Measurements from ENCODE around the gene MTX2.

The MTX2 gene

GRCh38 chr2:176339208-176339607, 70.0 kb downstream of the MTX2 start:
- Histone ChIP-seq H3K27ac (ENCODE audit: low read depth, low read length) (no peak overlapping the region), H3K9me3 (ENCODE audit: insufficient read depth, low read length) (no peaks in the 10 kb centered on the region), H3K36me3 (ENCODE audit: low read length) (peaks cover 4% of the 10 kb centered on the region; the same call in 1 of the 2 replicates), H3K27me3 (ENCODE audit: low read length) (no peaks in the 10 kb centered on the region), H3K4me2 (ENCODE audit: low read depth, low read length, poor library complexity, severe bottlenecking) (no peak overlapping the region), H4K20me1 (ENCODE audit: low read depth, low read length) (no peaks in the 10 kb centered on the region), H3F3A (ENCODE audit: insufficient read depth) (no peaks in the 10 kb centered on the region), H2AFZ (ENCODE audit: low read depth, low read length, severe bottlenecking) (no peak overlapping the region), H3K4me3 (ENCODE audit: insufficient read depth, low read length, poor library complexity, severe bottlenecking) (no peak overlapping the region), H3K9me2 (replicated peaks; ENCODE audit: insufficient read depth, low read length) (no peaks in the 10 kb centered on the region), H3K79me2 (ENCODE audit: insufficient read depth, low read length) (no peaks in the 10 kb centered on the region), H3K9ac (ENCODE audit: low read length) (no peak overlapping the region)
- TF ChIP-seq CTCF (IDR thresholded peaks at IDR 0.05; ENCODE audit: insufficient read depth, low read length, poor library complexity, severe bottlenecking) (no peak), EZH2phosphoT487 (conservative IDR thresholded peaks at IDR 0.05; ENCODE audit: low read length) (no peak)

DNA sequence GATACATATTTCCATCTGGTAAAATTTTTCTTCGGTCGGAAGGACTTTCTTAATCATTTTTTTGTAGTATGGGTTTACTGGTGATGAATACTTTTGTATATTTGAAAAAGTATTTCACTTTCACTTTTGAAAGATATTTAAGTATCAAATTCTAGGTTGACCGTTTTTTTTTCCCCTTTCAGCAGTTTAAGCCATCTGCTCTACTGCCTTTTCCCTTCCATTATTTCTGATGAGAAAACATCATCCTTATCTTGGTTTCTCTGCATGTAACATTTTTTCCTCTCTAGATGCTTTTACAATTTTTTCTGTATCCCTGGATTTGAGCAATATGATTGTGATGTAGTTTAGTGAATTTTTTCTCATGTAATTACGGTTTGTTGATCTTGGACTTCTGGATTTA, 87.0 kb downstream of the MTX2 start:
- no peaks in the 10 kb centered on the region for H3F3A ChIP-seq (ENCODE audit: insufficient read depth)
- no peak overlapping the region for H3K9ac ChIP-seq (ENCODE audit: low read length)
- no peak overlapping the region for H3K4me3 ChIP-seq (ENCODE audit: insufficient read depth, low read length, poor library complexity, severe bottlenecking)
- no peak overlapping the region for H3K27ac ChIP-seq (ENCODE audit: low read depth, low read length)
- H3K9me2 ChIP-seq (replicated peaks; ENCODE audit: insufficient read depth, low read length), result no peaks in the 10 kb centered on the region
- no peak for TF ChIP-seq EZH2phosphoT487 (conservative IDR thresholded peaks at IDR 0.05; ENCODE audit: low read length)
- no peak for TF ChIP-seq CTCF (IDR thresholded peaks at IDR 0.05; ENCODE audit: insufficient read depth, low read length, poor library complexity, severe bottlenecking)
- H3K27me3 ChIP-seq (ENCODE audit: low read length), result no peaks in the 10 kb centered on the region
- no peaks in the 10 kb centered on the region for H4K20me1 ChIP-seq (ENCODE audit: low read depth, low read length)
- no peak overlapping the region for H2AFZ ChIP-seq (ENCODE audit: low read depth, low read length, severe bottlenecking)
- no peak overlapping the region for H3K4me2 ChIP-seq (ENCODE audit: low read depth, low read length, poor library complexity, severe bottlenecking)
- H3K9me3 ChIP-seq (ENCODE audit: insufficient read depth, low read length), result no peaks in the 10 kb centered on the region
- H3K79me2 ChIP-seq (ENCODE audit: insufficient read depth, low read length), result no peaks in the 10 kb centered on the region
- no peaks in the 10 kb centered on the region for H3K36me3 ChIP-seq (ENCODE audit: low read length)

GRCh38 chr2:176364273-176364977, 95.2 kb downstream of the MTX2 start:
- H3K9me3 ChIP-seq (ENCODE audit: insufficient read depth, low read length), result no peaks in the 10 kb centered on the region
- no peaks in the 10 kb centered on the region for H3K79me2 ChIP-seq (ENCODE audit: insufficient read depth, low read length)
- no peak overlapping the region for H3K9ac ChIP-seq (ENCODE audit: low read length)
- no peak overlapping the region for H3K4me2 ChIP-seq (ENCODE audit: low read depth, low read length, poor library complexity, severe bottlenecking)
- no peak for TF ChIP-seq EZH2phosphoT487 (conservative IDR thresholded peaks at IDR 0.05; ENCODE audit: low read length)
- no peak for TF ChIP-seq CTCF (IDR thresholded peaks at IDR 0.05; ENCODE audit: insufficient read depth, low read length, poor library complexity, severe bottlenecking)
- no peaks in the 10 kb centered on the region for H4K20me1 ChIP-seq (ENCODE audit: low read depth, low read length)
- H3K27ac ChIP-seq (ENCODE audit: low read depth, low read length), result no peak overlapping the region
- H3K27me3 ChIP-seq (ENCODE audit: low read length), result no peaks in the 10 kb centered on the region
- no peak overlapping the region for H2AFZ ChIP-seq (ENCODE audit: low read depth, low read length, severe bottlenecking)
- H3K4me3 ChIP-seq (ENCODE audit: insufficient read depth, low read length, poor library complexity, severe bottlenecking), result no peak overlapping the region
- H3K9me2 ChIP-seq (replicated peaks; ENCODE audit: insufficient read depth, low read length), result no peaks in the 10 kb centered on the region
- no peaks in the 10 kb centered on the region for H3K36me3 ChIP-seq (ENCODE audit: low read length)
- no peaks in the 10 kb centered on the region for H3F3A ChIP-seq (ENCODE audit: insufficient read depth)
